ENCODE data around the gene IGIP. TPM values are rescaled to one million over a fixed set of nuclear protein-coding genes. Genes with fewer than 3 reads are reported as not detected.

IGIP gene
- total and polyA plus RNA-seq, 2 donors (not counting 3 experiments of a cell fraction or from before 2014, with no cell fraction given): 0.86 to 3.3 TPM

DNA sequence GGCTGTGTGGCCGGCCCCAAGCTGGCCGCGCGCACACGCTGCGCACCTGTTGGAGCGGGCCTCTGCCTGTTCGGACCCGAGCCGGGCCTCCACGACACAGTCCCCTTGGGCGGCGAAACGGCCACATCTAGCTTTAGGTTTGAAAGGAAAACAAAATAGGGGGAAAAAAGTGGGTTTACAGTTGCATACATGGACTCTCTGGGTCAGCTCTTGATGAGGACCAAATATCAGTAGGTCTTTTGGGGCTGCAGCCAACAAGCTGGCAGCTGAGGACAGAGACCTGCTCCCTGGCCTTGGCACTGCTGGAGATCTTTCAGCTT is 20.7 kb downstream of the IGIP start:
- H3K27ac ChIP-seq (ENCODE audit: insufficient read depth, low read depth, low read length): no peak overlapping the region
- DNase-seq (ENCODE audit: low read depth, low spot score): no peak
- no peak overlapping the region for H2AFZ ChIP-seq (ENCODE audit: low read depth, low read length)
- no peak overlapping the region for H3K4me3 ChIP-seq (replicated peaks in 1 of 3; ENCODE audit: insufficient read depth in 1 of 3, low read depth in 1 of 3, low read length in 3 of 3)
- ChIA-PET POLR2A (no interaction called here), CTCF (interaction anchor here (1.2 to 6.6 kb wide), 20 partner anchors 9 to 358 kb away, joined by 3 to 379 read pairs (median 12); partner anchors contain the start of gene PURA)
- H3K36me3 ChIP-seq (ENCODE audit: control insufficient read depth in 2 of 2, extremely low read depth in 1 of 2, insufficient read depth in 2 of 2, low read length in 2 of 2): no peaks in the 10 kb centered on the region
- H3K9ac ChIP-seq (replicated peaks; ENCODE audit: extremely low read depth, insufficient read depth, low read length): no peak overlapping the region
- no peak overlapping the region for H3K4me2 ChIP-seq (ENCODE audit: insufficient read depth, low read length)
- H4K20me1 ChIP-seq (replicated peaks; ENCODE audit: control insufficient read depth, extremely low read depth, insufficient read depth, low read length): no peaks in the 10 kb centered on the region
- intact Hi-C loops (cut with micrococcal nuclease): no loop called here
- TF ChIP-seq POLR2AphosphoS5 (IDR thresholded peaks at IDR 0.05; ENCODE audit: insufficient read depth, low read depth, low read length) (no peak), GATA2 (IDR thresholded peaks at IDR 0.05; ENCODE audit: insufficient read depth, insufficient read length, low read depth, low read length) (no peak), EZH2 (IDR thresholded peaks at IDR 0.05; ENCODE audit: borderline replicate concordance, low read depth, low read length, severe bottlenecking) (no peak), FOS (IDR thresholded peaks at IDR 0.05; ENCODE audit: borderline replicate concordance, insufficient read depth, low read length) (no peak), MYC (IDR thresholded peaks at IDR 0.05; ENCODE audit: low read depth, low read length) (no peak), JUN (IDR thresholded peaks at IDR 0.05; ENCODE audit: borderline replicate concordance, insufficient read depth, insufficient read length, low read depth) (no peak), POLR2A (IDR thresholded peaks at IDR 0.05; ENCODE audit: low read depth, low read length) (no peak)
- TF ChIP-seq, protein P1, sequence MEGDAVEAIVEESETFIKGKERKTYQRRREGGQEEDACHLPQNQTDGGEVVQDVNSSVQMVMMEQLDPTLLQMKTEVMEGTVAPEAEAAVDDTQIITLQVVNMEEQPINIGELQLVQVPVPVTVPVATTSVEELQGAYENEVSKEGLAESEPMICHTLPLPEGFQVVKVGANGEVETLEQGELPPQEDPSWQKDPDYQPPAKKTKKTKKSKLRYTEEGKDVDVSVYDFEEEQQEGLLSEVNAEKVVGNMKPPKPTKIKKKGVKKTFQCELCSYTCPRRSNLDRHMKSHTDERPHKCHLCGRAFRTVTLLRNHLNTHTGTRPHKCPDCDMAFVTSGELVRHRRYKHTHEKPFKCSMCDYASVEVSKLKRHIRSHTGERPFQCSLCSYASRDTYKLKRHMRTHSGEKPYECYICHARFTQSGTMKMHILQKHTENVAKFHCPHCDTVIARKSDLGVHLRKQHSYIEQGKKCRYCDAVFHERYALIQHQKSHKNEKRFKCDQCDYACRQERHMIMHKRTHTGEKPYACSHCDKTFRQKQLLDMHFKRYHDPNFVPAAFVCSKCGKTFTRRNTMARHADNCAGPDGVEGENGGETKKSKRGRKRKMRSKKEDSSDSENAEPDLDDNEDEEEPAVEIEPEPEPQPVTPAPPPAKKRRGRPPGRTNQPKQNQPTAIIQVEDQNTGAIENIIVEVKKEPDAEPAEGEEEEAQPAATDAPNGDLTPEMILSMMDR (IDR thresholded peaks at IDR 0.05; ENCODE audit: extremely low read depth in 1 of 2, insufficient read depth in 1 of 2, low read depth in 1 of 2, low read length in 2 of 2): no peak
- TF ChIP-seq, protein P2, sequence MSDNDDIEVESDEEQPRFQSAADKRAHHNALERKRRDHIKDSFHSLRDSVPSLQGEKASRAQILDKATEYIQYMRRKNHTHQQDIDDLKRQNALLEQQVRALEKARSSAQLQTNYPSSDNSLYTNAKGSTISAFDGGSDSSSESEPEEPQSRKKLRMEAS (IDR thresholded peaks at IDR 0.05; ENCODE audit: insufficient read depth, insufficient read length): no peak
- H3K9me1 ChIP-seq (replicated peaks; ENCODE audit: control insufficient read depth, extremely low read depth, insufficient read depth, low read length): no peaks in the 10 kb centered on the region
- no peaks in the 10 kb centered on the region for H3K9me3 ChIP-seq (replicated peaks; ENCODE audit: control insufficient read depth, insufficient read depth, low read length)
- peaks cover 0 to 6% of the 10 kb centered on the region in 2 experiments for H3K27me3 ChIP-seq (ENCODE audit: control insufficient read depth in 2 of 2, insufficient read depth in 2 of 2, low read length in 2 of 2)
- no peak for FAIRE-seq
- no TSS peak for BruUV-seq (replicated peaks)
- dilution Hi-C loops (cut with MboI; ENCODE audit: extremely low pct_ligation_motif_present, low sequenced_read_pairs): no loop called here
- no peaks in the 10 kb centered on the region for H3K79me2 ChIP-seq (ENCODE audit: control insufficient read depth, insufficient read depth, low read length)
- no peaks in the 10 kb centered on the region for H3K4me1 ChIP-seq (ENCODE audit: control insufficient read depth, extremely low read depth, insufficient read depth, low read length)

Data from endothelial cell of umbilical vein (primary cell).